IMR-90 (cell line): ENCODE measurements around the gene MCM5. TPM values are rescaled to one million over a fixed set of nuclear protein-coding genes. Genes with fewer than 3 reads are reported as not detected.

ENCODE experiments used
- ATAC-seq: fragments of 200-7000 bp; cut with Tn5 transposase; 2 replicates; pipeline ENCODE4 v1.9.1; 2020; ENCODE audit warnings: low read depth, mild to moderate bottlenecking, moderate library complexity
- BruUV-seq: library from RNA; stranded (reverse); fragments of 400-500 nt; replicated peaks from 2 replicates; lab custom pipeline; 2021; lab: Mats Ljungman, UMichigan
- CTCF ChIA-PET: fragments of 300-600 bp; formaldehyde crosslinking; extraction: SDS; loops from one replicate; lab custom pipeline; 2021; ENCODE audit warnings: antibody characterized with exemption; lab: Yijun Ruan, JAX
- POLR2A ChIA-PET: fragments of 300-600 bp; sonication (Branson Sonifier 250); formaldehyde crosslinking; loops from one replicate; lab custom pipeline; 2022; ENCODE audit warnings: antibody characterized with exemption; ENCODE audit not compliant: unreplicated experiment; lab: Charles Lee
- DNase-seq: peaks from one replicate; pipeline ENCODE4 v3.0.0; 2013
- H2AFZ ChIP-seq: replicated peaks from 2 replicates; pipeline ENCODE3; 2013; ENCODE audit warnings: low read length, mild to moderate bottlenecking; ENCODE audit not compliant: poor library complexity
- H2AK5ac ChIP-seq: 2 replicates; pipeline ENCODE4 v1.6.1; 2013; ENCODE audit warnings: low read depth, low read length, inconsistent platforms
- H2AK9ac ChIP-seq: replicated peaks from 2 replicates; pipeline ENCODE3; 2013; ENCODE audit warnings: mild to moderate bottlenecking, low read depth, low read length, moderate library complexity; ENCODE audit not compliant: poor library complexity
- H2BK120ac ChIP-seq: 2 replicates; pipeline ENCODE4 v1.6.1; 2013; ENCODE audit warnings: low read depth, low read length, inconsistent platforms
- H2BK15ac ChIP-seq: 3 replicates; pipeline ENCODE4 v1.6.1; 2013; ENCODE audit warnings: low read depth, low read length, inconsistent platforms
- H2BK20ac ChIP-seq: 2 replicates; pipeline ENCODE4 v1.6.1; 2013; ENCODE audit warnings: low read depth, mild to moderate bottlenecking, inconsistent platforms, low read length, moderate library complexity
- H2BK5ac ChIP-seq: 2 replicates; pipeline ENCODE4 v1.6.1; 2013; ENCODE audit warnings: mild to moderate bottlenecking, low read depth, low read length, inconsistent platforms; ENCODE audit not compliant: poor library complexity, severe bottlenecking
- H3K14ac ChIP-seq: replicated peaks from 2 replicates; pipeline ENCODE4 v1.6.1; 2013; ENCODE audit warnings: low read depth, low read length, inconsistent platforms
- H3K18ac ChIP-seq: 2 replicates; pipeline ENCODE4 v1.6.1; 2013; ENCODE audit warnings: low read depth, low read length, control low read depth
- H3K23ac ChIP-seq: 2 replicates; pipeline ENCODE4 v1.6.1; 2013; ENCODE audit warnings: low read depth, low read length, inconsistent platforms
- H3K27ac ChIP-seq: 2 replicates; pipeline ENCODE4 v1.5.1; 2013; ENCODE audit warnings: mild to moderate bottlenecking, control low read depth, low read length; ENCODE audit not compliant: insufficient read depth
- H3K27me3 ChIP-seq: 2 replicates; pipeline ENCODE4 v1.6.1; 2013; ENCODE audit warnings: low read length; ENCODE audit not compliant: control insufficient read depth, insufficient read depth
- H3K36me3 ChIP-seq: 2 replicates; pipeline ENCODE4 v1.6.1; 2013; ENCODE audit warnings: low read length, mixed read lengths; ENCODE audit not compliant: control insufficient read depth, insufficient read depth
- H3K4ac ChIP-seq: 2 replicates; pipeline ENCODE4 v1.6.1; 2013; ENCODE audit warnings: low read depth, low read length, inconsistent platforms
- H3K4me1 ChIP-seq: 2 replicates; pipeline ENCODE4 v1.6.1; 2013; ENCODE audit warnings: low read length, mixed read lengths; ENCODE audit not compliant: control insufficient read depth, insufficient read depth
- H3K4me2 ChIP-seq: 2 replicates; pipeline ENCODE4 v1.6.1; 2013; ENCODE audit warnings: low read depth, mild to moderate bottlenecking, control low read depth, low read length, moderate library complexity
- H3K4me3 ChIP-seq: 2 replicates; pipeline ENCODE4 v1.5.1; 2013; ENCODE audit warnings: low read depth, mild to moderate bottlenecking, control low read depth, low read length, moderate library complexity; ENCODE audit not compliant: insufficient read depth
- H3K56ac ChIP-seq: 2 replicates; pipeline ENCODE4 v1.6.1; 2013; ENCODE audit warnings: low read length, inconsistent platforms; ENCODE audit not compliant: insufficient read depth; ENCODE audit errors: extremely low read depth
- H3K79me1 ChIP-seq, 2 experiments: 2 replicates each; pipeline ENCODE4 v1.6.1; 2013; ENCODE audit warnings: low read length in 2 of 2, inconsistent platforms in 1 of 2, low read depth in 1 of 2
- H3K9ac ChIP-seq: 2 replicates; pipeline ENCODE4 v1.6.1; 2013; ENCODE audit warnings: low read depth, low read length, control low read depth
- H3K9me1 ChIP-seq: 2 replicates; pipeline ENCODE4 v1.6.1; 2013; ENCODE audit warnings: low read length, inconsistent platforms; ENCODE audit not compliant: insufficient read depth
- H3K9me3 ChIP-seq: 2 replicates; pipeline ENCODE4 v1.6.1; 2013; ENCODE audit warnings: low read length; ENCODE audit not compliant: control insufficient read depth, insufficient read depth
- H4K20me1 ChIP-seq: 2 replicates; pipeline ENCODE4 v1.6.1; 2013; ENCODE audit warnings: low read length, inconsistent platforms; ENCODE audit not compliant: insufficient read depth
- H4K5ac ChIP-seq: 2 replicates; pipeline ENCODE4 v1.6.1; 2013; ENCODE audit warnings: mild to moderate bottlenecking, low read depth, low read length, control low read depth
- H4K8ac ChIP-seq, 2 experiments: 2 replicates each; pipeline ENCODE4 v1.6.1; 2013; ENCODE audit warnings: low read depth in 2 of 2, low read length in 2 of 2, control low read depth in 1 of 2, inconsistent platforms in 1 of 2
- H4K91ac ChIP-seq: 2 replicates; pipeline ENCODE4 v1.6.1; 2013; ENCODE audit warnings: low read depth, low read length, inconsistent platforms; ENCODE audit not compliant: insufficient read depth
- BHLHE40 ChIP-seq: fragments of 150-350 bp; IDR thresholded peaks from 2 replicates; pipeline ENCODE4 v1.6.1; 2016; ENCODE audit warnings: mild to moderate bottlenecking, low read depth, low read length
- CEBPB ChIP-seq: IDR thresholded peaks from 2 replicates; pipeline ENCODE4 v1.6.1; 2012; ENCODE audit warnings: low read depth, low read length, improper control_type of control experiment
- CTCF ChIP-seq: conservative IDR thresholded peaks from 2 replicates; pipeline ENCODE4 v1.5.1; 2012; ENCODE audit warnings: mild to moderate bottlenecking, low read depth, low read length, improper control_type of control experiment
- ELK1 ChIP-seq: fragments of 150-350 bp; IDR thresholded peaks from 2 replicates; pipeline ENCODE4 v1.6.1; 2016; ENCODE audit warnings: low read depth, mild to moderate bottlenecking, low read length, moderate library complexity, borderline replicate concordance
- FOS ChIP-seq: fragments of 150-350 bp; IDR thresholded peaks from 2 replicates; pipeline ENCODE4 v1.6.1; 2016; ENCODE audit warnings: low read depth, low read length
- MAFK ChIP-seq: IDR thresholded peaks from 2 replicates; pipeline ENCODE4 v1.6.1; 2012; ENCODE audit warnings: low read depth, low read length, improper control_type of control experiment
- MAZ ChIP-seq: IDR thresholded peaks from 2 replicates; pipeline ENCODE4 v1.6.1; 2012; ENCODE audit warnings: low read depth, mild to moderate bottlenecking, low read length, improper control_type of control experiment, moderate library complexity, borderline replicate concordance
- MXI1 ChIP-seq: IDR thresholded peaks from 2 replicates; pipeline ENCODE4 v1.6.1; 2012; ENCODE audit warnings: low read depth, mild to moderate bottlenecking, low read length, moderate library complexity, borderline replicate concordance
- POLR2A ChIP-seq: IDR thresholded peaks from 2 replicates; pipeline ENCODE4 v1.6.1; 2012; ENCODE audit warnings: mild to moderate bottlenecking, low read depth, low read length
- RAD21 ChIP-seq: IDR thresholded peaks from 2 replicates; pipeline ENCODE4 v1.6.1; 2012; ENCODE audit warnings: low read length, improper control_type of control experiment
- RCOR1 ChIP-seq: IDR thresholded peaks from 2 replicates; pipeline ENCODE4 v1.6.1; 2012; ENCODE audit warnings: mild to moderate bottlenecking, low read length, improper control_type of control experiment; ENCODE audit not compliant: insufficient replicate concordance
- RFX5 ChIP-seq: IDR thresholded peaks from 2 replicates; pipeline ENCODE4 v1.8.0; 2012; ENCODE audit warnings: low read depth, mild to moderate bottlenecking, low read length, moderate library complexity
- SMC3 ChIP-seq: fragments of 150-350 bp; IDR thresholded peaks from 2 replicates; pipeline ENCODE4 v1.6.1; 2016; ENCODE audit warnings: low read depth, mild to moderate bottlenecking, antibody characterized with exemption, low read length, moderate library complexity
- WGBS, 2 experiments: methylation state at CpG; one replicate each; pipeline versions ENCODE4 v1.1.5 to v1.1.7; 2013; ENCODE audit warnings: missing lambda C conversion rate in 2 of 2; ENCODE audit not compliant: insufficient read length in 1 of 2; ENCODE audit errors: extremely low coverage in 2 of 2; 5-methylcytosine and 5-hydroxymethylcytosine counted together
- dilution Hi-C: fragments of 300-500 bp; cut with HindIII; formaldehyde crosslinking; loops from one replicate; pipeline ENCODE4 v1.14.3; 2018; ENCODE audit warnings: low sequenced_read_pairs; ENCODE audit not compliant: unreplicated experiment
- in situ Hi-C: fragments of 300-500 bp; cut with MboI; formaldehyde crosslinking; loops from 3 replicates; pipeline ENCODE4 v1.14.3; 2019; ENCODE audit warnings: low sequenced_read_pairs, inconsistent platforms, mixed read lengths
- intact Hi-C: fragments of 100-400 bp; cut with micrococcal nuclease; formaldehyde crosslinking; loops from 2 replicates; pipeline ENCODE4 v1.10.0; 2022
- polyA plus RNA-seq, 3 experiments: library from polyadenylated mRNA; depleted of rRNA; stranded (reverse); fragments of >200 nt; gene quantifications; 2 replicates each; pipeline ENCODE4 v1.2.3, GENCODE V29; 2012; ENCODE audit warnings: low replicate concordance in 1 of 3
- total RNA-seq: library from RNA; depleted of rRNA; stranded (reverse); fragments of >200 nt; gene quantifications from 2 replicates; pipeline ENCODE4 v1.2.3, GENCODE V29; 2012
- TF ChIP-seq, protein P1 (sequence below): fragments of 150-350 bp; IDR thresholded peaks from 2 replicates; pipeline ENCODE4 v1.6.1; 2017; ENCODE audit warnings: mild to moderate bottlenecking, antibody characterized with exemption, low read length, low read depth

Gene MCM5
- total and polyA plus RNA-seq, 2 of the 4 experiments (the other 2 are of a cell fraction) = 43.0 to 58.6 TPM

GRCh38 chr22:35449829-35450689 lies 50.1 kb downstream of the MCM5 start:
- Histone ChIP-seq H3K56ac (no peak overlapping the region), H3K9ac (no peak overlapping the region), H3K4me2 (no peak overlapping the region), H3K4me3 (no peak overlapping the region), H4K8ac (no peak overlapping the region), H2AK9ac (no peak overlapping the region), H2BK5ac (no peak overlapping the region), H2BK15ac (no peak overlapping the region), H3K18ac (no peak overlapping the region), H4K5ac (no peak overlapping the region), H2AK5ac (peak overlapping the region; percentile 64; the same call in 1 of the 2 replicates), H3K27me3 (peaks cover 14% of the 10 kb centered on the region; the same call in 1 of the 2 replicates), H3K36me3 (no peaks in the 10 kb centered on the region), H4K91ac (no peak overlapping the region), H3K9me3 (no peaks in the 10 kb centered on the region), H3K9me1 (peaks cover 18% of the 10 kb centered on the region), H3K4ac (no peak overlapping the region), H2AFZ (peak overlapping the region; percentile 14), H3K4me1 (peaks cover 24% of the 10 kb centered on the region), H3K27ac (no peak overlapping the region), H3K14ac (no peak overlapping the region), H3K79me1 (peaks cover 0 to 12% of the 10 kb centered on the region in 2 experiments; a peak in 1 of 4 replicates), H2BK120ac (no peak overlapping the region), H2BK20ac (no peak overlapping the region), H4K20me1 (no peaks in the 10 kb centered on the region), H3K23ac (no peak overlapping the region)
- dilution Hi-C loops (no loop called here), intact Hi-C loops (loop anchor here (5.0 kb wide), 1 partner anchor 117 kb away; no protein-coding TSS in a partner anchor), in situ Hi-C loops (no loop called here)
- no TSS peak for BruUV-seq
- ATAC-seq = no peak
- TF ChIP-seq, protein P1, sequence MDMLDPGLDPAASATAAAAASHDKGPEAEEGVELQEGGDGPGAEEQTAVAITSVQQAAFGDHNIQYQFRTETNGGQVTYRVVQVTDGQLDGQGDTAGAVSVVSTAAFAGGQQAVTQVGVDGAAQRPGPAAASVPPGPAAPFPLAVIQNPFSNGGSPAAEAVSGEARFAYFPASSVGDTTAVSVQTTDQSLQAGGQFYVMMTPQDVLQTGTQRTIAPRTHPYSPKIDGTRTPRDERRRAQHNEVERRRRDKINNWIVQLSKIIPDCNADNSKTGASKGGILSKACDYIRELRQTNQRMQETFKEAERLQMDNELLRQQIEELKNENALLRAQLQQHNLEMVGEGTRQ = no peak
- TF ChIP-seq CTCF (no peak), CEBPB (no peak), BHLHE40 (no peak), MXI1 (no peak), MAFK (no peak), FOS (no peak), RFX5 (no peak), RAD21 (no peak), MAZ (no peak), ELK1 (no peak), SMC3 (no peak), RCOR1 (no peak), POLR2A (no peak)
- 87% methylated on average over 3 of the region's 17 CpGs; no CpG with 5 or more reads in 1 of the 2 experiments for WGBS, 2 experiments
- DNase-seq = no peak
- POLR2A ChIA-PET = no interaction called here
- CTCF ChIA-PET = no interaction called here
